Measurements from ENCODE around the gene CAMKMT. TPM values are rescaled to one million over a fixed set of nuclear protein-coding genes. Genes with fewer than 3 reads are reported as not detected.

The CAMKMT gene
- total RNA-seq, 1 experiment from 2014 or later: 17.4 TPM

GRCh38 chr2:44596537-44597320, 235.0 kb downstream of the CAMKMT start:
- TF ChIP-seq, protein P1, sequence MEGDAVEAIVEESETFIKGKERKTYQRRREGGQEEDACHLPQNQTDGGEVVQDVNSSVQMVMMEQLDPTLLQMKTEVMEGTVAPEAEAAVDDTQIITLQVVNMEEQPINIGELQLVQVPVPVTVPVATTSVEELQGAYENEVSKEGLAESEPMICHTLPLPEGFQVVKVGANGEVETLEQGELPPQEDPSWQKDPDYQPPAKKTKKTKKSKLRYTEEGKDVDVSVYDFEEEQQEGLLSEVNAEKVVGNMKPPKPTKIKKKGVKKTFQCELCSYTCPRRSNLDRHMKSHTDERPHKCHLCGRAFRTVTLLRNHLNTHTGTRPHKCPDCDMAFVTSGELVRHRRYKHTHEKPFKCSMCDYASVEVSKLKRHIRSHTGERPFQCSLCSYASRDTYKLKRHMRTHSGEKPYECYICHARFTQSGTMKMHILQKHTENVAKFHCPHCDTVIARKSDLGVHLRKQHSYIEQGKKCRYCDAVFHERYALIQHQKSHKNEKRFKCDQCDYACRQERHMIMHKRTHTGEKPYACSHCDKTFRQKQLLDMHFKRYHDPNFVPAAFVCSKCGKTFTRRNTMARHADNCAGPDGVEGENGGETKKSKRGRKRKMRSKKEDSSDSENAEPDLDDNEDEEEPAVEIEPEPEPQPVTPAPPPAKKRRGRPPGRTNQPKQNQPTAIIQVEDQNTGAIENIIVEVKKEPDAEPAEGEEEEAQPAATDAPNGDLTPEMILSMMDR (conservative IDR thresholded peaks at IDR 0.05): no peak
- Histone ChIP-seq H3K4ac (ENCODE audit: low read depth, low read length) (no peak overlapping the region), H3K79me1 (ENCODE audit: insufficient read depth, low read depth, low read length, poor library complexity, severe bottlenecking) (no peaks in the 10 kb centered on the region), H3K23me2 (ENCODE audit: insufficient read length, low read depth, low read length, poor library complexity, severe bottlenecking) (no peaks in the 10 kb centered on the region), H3K9me3 (ENCODE audit: control insufficient read depth, low read depth, low read length) (no peaks in the 10 kb centered on the region), H4K91ac (ENCODE audit: insufficient read length, low read depth, low read length) (no peak overlapping the region), H2AFZ (ENCODE audit: low read length) (no peak overlapping the region), H2BK5ac (ENCODE audit: insufficient read length, low read length) (no peak overlapping the region), H3K23ac (ENCODE audit: insufficient read length, low read depth, low read length) (no peak overlapping the region), H3K4me1 (ENCODE audit: insufficient read depth, low read length) (no peaks in the 10 kb centered on the region), H3K79me2 (ENCODE audit: insufficient read depth, low read length) (no peaks in the 10 kb centered on the region), H3K9ac (ENCODE audit: extremely low read depth, insufficient read length, low read length) (no peak overlapping the region), H2BK20ac (ENCODE audit: low read depth, low read length, poor library complexity, severe bottlenecking) (no peak overlapping the region), H4K8ac (replicated peaks; ENCODE audit: insufficient read length, low read depth, low read length) (no peak overlapping the region), H2BK15ac (ENCODE audit: low read depth, low read length) (no peak overlapping the region), H2BK12ac (ENCODE audit: insufficient read length, low read depth, low read length) (no peak overlapping the region), H3T11ph (ENCODE audit: low read length) (no peak overlapping the region), H4K20me1 (ENCODE audit: control insufficient read depth, insufficient read depth, insufficient read length) (no peaks in the 10 kb centered on the region), H2BK120ac (ENCODE audit: low read depth, low read length, poor library complexity, severe bottlenecking) (no peak overlapping the region), H3K56ac (ENCODE audit: insufficient read length, low read depth, low read length) (no peak overlapping the region), H4K5ac (ENCODE audit: insufficient read length, low read depth, low read length) (no peak overlapping the region), H3K27ac (ENCODE audit: insufficient read length, low read depth, low read length) (no peak overlapping the region), H2AK5ac (ENCODE audit: insufficient read length, low read length) (no peak overlapping the region), H3K27me3 (ENCODE audit: insufficient read depth, low read length) (no peaks in the 10 kb centered on the region), H3K4me2 (ENCODE audit: insufficient read depth, insufficient read length, low read length) (no peak overlapping the region), H3K18ac (ENCODE audit: insufficient read length, low read depth, low read length) (no peak overlapping the region), H3K14ac (ENCODE audit: insufficient read depth, low read length) (no peak overlapping the region)
- peaks cover 0 to 4% of the 10 kb centered on the region in 2 experiments; a peak in 2 of 4 replicates for H3K4me1 Mint-ChIP-seq
- WGBS (ENCODE audit: extremely low coverage, insufficient read length, low lambda C conversion rate): no CpG with 5 or more reads among the region's 5 CpGs
- no peak overlapping the region for H3K4me3 Mint-ChIP-seq
- H3K36me3 Mint-ChIP-seq (ENCODE audit: insufficient read depth in 1 of 3, low read depth in 3 of 3): peaks cover 6 to 26% (median 8%) of the 10 kb centered on the region in 3 experiments; a peak in 6 of 7 replicates
- H3K27me3 Mint-ChIP-seq (ENCODE audit: low read depth): no peaks in the 10 kb centered on the region
- H3K27ac Mint-ChIP-seq: no peak overlapping the region
- H3K9me3 Mint-ChIP-seq: peaks cover 6 to 12% of the 10 kb centered on the region in 2 experiments; a peak in 4 of 5 replicates
- DNase-seq: no peak

All from H9 (cell line).